Measurements from ENCODE around the gene AKNAD1.
"Not testable (repeated sequence)": the region's sequence is repeated elsewhere in the genome, so short reads cannot be mapped to it uniquely, and the experiment has no call there.

AKNAD1 gene, protein sequence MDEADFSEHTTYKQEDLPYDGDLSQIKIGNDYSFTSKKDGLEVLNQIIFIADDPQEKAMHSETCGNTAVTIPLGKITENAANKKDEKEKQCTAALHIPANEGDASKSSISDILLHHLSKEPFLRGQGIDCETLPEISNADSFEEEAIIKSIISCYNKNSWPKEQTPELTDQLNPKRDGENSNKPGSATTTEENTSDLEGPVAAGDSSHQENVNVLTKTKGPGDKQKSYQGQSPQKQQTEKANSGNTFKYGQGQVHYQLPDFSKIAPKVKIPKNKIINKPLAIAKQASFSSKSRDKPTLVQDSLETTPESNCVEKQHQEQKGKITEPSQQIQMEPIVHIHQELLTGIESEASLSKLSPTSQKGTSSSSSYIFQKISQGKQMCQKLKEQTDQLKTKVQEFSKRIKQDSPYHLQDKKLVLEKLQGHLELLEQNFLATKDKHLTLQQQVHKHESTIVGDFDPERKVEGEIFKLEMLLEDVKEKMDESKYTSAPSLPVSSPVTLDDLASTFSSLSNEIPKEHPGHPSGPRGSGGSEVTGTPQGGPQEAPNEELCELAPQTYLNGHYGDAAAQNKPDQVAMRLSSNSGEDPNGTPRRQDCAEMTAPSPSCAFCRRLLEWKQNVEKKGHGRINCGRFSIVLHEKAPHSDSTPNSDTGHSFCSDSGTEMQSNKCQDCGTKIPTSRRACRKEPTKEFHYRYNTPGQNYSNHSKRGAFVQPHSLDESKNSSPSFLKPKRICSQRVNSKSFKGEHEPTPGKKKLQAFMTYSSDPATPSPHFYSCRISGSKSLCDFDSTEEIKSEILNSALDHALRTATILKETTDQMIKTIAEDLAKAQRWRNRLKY

DNA sequence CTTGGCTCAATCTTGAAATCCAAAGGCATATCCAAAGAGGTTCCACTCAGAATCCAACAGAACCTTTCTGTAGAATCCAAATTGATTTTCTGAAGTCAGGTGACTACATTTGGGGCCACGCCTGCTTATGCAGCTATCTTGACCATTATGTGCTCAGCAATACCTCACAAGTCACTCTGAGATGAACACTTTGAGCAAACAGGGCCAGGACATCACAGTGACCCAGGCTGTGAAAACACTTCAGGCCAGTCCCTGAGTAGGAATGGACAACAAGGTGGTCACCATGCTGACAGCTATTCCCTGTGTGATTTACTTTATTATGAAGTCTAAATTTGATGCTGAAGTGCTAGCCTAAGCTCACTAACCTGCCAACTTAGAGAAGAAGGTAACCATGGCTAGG lies at the start of gene AKNAD1:
AKNAD1 (minus strand) TSS at position 101 of the 400 bp plus-strand sequence. CDS start 4,430 bp downstream, outside the sequence.
- no peak for DNase-seq

DNA sequence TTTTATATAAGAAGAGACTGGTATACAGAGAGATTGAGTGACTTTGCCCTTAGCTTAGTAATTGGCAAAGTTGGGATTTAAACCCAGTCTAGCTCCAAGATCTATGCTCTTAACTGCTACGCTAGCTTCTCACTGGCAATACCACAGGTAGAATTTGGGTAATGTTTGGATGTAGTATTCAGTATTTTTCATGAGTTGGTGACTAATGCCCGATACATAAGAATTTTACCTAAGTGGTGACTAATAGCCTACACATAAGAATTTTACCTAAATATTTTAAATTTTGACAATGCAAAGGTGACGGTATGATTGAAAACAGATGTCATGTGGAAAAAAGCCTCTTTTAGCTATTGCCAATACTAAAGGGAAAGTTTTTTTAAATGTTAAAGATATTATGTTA lies 44.2 kb upstream of the AKNAD1 start:
- DNase-seq = no peak

DNA sequence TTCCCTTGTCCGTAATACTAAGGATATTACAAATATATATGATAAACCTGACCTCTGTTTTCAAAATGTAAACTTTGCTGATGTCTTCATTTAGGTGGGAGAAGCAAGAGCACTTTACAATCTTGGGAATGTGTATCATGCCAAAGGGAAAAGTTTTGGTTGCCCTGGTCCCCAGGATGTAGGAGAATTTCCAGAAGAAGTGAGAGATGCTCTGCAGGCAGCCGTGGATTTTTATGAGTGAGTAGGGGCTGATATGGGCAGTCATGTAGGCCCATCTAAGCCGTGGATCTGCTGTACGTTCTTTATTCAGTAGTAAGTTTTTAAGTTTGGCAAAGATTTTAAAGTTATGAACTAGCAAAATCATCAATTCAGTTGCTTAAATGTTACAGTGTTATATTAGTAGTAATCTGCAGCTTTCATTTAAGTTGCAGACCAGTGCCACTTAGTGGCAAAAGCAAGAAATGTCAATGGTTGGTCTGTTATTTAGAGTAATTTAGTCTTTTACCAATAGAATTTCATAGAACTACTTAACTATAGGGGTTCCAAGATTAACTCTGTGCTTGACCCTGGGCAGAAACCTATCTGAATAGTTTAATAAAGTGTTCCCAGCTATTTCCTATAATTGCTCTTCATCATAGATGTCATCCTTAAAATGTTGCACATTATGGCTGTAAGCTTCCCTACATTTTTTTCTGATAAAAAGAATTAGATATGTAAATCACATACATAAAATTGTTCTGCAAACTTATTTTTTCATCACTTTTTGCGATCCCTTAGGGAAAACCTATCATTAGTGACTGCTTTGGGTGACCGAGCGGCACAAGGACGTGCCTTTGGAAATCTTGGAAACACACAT lies 41.2 kb upstream of the AKNAD1 start:
- DNase-seq = peak in 9 of 51 donors; percentile 1 to 51 (median 16)

DNA sequence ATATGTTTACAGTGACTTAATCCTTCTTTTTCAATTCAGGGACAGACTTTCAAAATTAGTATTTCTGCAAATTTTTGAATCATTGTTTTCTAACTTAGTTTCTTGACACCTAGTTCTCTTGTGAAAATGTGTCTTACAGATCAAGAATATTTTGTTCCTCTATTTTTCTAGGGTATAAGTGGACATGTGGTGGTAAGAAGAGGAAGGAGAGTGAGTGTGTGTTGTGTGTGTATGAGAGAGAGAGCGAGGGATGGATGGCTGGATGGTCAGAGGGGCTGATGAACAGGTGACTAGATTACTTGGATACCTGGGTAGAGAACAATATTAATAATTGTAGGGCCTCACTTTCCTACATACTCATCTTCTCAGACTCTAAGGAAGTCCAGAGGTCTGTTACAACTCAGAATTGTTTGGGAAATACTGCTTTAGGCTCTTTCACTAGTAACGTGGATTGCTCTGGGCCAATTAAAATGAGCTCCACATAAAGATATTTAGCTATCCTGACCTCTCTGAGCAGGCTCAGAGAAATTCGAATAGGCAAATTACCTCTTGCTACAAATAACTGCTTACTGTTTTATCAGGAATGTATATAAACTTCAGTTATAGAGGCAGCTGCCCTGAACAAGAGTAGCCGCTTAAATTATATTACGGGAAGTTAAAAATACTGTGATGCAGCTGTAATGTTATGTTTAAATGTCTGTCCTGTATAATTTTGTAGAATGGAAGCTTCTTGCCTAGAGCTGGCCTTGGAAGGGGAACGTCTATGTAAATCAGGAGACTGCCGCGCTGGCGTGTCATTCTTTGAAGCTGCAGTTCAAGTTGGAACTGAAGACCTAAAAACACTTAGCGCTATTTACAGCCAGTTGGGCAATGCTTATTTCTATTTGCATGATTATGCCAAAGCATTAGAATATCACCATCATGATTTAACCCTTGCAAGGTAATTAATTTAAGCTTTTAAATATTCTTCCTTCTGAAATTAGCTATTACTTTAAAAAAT lies 39.6 kb upstream of the AKNAD1 start:
- peak in 22 of 51 donors; percentile 3 to 52 (median 25) for DNase-seq

DNA sequence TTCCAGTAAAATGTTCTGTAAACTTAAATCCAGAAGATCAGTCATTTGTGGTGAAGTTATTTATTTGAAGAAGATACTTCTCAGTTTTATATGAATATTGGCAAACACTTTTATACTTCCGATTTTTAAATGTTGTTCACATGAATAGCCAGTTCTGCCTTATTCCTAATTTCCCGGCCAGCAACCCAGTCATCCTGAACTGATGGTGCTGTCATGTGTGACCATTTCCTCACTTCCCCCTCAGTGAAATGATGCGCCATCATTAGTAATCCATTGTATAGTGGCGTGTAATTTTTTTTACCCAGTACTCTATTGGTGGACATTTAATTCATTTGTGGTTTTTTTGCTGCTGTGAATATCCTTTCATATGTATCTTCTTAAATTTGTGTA lies 36.2 kb upstream of the AKNAD1 start:
- DNase-seq = no peak

DNA sequence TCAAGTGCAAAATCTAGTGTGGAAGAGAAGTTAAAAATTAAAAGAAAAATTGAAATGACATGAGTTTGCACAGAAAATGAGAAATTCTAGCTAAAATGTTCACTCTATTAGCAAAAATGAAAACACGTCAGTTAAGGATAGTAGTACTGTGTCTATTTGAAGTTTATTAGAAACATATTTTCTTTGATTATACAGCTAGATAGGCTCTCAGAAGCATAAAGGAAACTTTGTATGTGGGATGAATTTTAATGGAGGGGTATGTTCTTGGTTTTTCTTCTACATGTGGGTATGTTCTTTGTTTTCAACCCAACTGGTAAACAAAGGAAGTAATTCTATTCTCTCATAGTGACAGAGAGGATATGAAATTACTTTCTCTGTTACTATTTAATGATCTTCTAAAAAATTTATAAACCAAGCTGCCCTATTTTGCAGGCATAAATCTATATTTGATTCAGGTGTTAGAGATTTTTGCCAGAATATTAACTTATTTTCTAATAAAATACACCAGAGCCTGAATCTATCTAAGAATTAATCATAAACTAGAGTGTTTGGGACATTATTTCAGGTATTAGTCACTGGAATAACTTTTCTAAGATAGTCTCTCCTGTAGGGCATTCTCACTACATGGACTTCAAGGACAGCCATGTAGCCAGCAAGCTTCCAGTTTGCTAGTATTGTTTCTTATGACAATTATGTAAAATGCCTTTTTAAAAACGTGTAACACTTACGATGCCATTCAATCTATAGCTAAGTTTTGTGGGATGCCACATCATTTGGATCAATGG lies 35.7 kb upstream of the AKNAD1 start:
- DNase-seq = no peak

DNA sequence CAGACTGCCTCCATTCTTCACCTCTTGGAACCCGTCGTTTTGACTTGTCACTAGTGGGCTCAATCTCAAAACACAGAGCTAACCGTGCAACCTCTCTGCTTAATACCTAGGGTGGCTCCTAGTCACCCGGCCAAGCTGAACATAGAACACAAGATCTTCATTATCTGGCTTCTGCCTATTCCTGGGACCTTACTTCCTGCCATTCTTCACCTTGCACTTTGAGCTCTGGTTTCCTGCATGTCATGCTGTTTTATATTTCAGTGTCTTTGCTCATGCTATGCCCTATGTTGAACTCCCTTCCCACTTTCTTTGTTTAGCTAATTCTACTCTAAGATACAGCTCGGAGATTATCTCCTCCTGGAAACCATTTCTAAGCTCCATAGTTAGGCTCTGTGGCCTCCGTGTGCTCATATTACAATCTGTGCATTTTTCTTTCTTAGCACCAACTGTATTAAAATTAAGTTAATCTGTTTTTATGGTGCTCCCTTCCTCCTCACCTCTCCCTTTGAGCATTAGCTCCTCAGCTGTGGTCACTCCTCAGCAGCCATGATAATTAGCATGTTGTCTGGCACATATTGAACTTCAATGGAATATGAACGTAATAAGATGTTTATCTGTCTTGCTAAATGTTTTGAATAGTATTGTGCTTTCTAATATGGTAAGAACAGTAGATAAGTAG lies 33.0 kb upstream of the AKNAD1 start:
- no peak for DNase-seq

DNA sequence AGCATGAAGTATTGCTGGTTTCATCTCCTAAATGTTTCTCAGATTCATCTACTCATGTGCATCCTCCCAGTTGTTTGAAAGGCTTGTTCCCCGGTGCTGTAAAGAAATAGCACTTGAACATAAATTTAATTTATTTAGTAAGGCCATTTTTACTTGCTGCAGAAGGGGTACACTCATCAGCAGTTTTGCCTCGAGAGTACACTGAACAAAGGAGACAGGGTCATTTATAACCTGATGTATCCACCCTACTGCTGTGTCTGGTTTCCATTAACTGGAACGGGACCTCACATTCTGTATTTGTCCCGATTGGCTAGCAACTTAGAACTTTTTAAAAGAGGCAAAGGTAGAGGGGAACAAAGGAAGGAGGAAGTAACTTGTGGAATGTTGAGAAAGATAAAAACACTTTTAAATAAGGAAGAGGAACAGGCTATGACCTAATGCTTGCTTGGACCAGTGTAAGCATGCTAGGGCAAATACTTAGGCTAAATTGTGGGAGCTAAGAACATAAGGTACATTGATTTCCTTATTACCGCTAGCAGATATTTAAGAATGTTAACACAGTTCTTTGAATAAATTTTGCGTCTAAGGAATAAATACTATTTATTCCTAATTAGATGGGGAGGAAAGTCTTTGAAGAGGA lies 32.2 kb upstream of the AKNAD1 start:
- DNase-seq = not testable (repeated sequence)

DNA sequence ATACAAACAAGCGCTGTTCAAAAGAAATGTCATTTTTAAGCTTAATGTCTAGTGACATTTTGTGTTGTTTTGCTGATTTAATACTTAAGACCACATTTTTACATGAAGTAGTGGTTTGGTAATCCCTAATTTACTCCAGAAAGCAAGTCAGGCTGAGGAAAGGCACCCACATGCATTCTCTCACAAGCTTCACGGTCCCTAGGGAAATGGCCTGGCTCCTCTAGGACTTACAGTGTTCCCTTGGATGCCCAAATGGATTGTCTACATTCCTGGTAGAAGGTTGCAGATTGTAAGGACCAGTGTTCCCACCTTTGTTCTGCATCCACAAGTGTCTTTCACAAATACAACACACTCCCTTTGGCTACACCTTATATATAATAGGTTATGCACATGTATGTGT lies 29.4 kb upstream of the AKNAD1 start:
- no peak for DNase-seq

DNA sequence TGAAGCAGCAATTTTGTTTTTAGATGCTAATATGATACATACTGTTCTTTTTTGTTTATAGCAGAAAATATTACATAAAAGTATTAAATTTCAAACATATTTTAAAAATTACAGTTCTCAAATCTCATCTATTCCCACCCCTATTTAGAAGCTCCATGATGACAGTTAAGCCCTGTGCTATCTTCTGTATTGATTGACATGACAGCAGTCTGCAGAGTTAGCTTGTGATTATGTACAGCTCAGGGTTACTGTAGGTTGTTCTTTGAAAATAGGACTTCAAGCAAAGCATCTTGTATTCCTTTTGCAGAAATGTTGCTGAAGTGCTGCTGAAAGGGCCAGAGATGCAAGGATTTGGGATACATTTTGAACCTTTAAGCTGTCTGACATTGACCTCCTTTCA lies 28.1 kb upstream of the AKNAD1 start:
- DNase-seq = no peak

DNA sequence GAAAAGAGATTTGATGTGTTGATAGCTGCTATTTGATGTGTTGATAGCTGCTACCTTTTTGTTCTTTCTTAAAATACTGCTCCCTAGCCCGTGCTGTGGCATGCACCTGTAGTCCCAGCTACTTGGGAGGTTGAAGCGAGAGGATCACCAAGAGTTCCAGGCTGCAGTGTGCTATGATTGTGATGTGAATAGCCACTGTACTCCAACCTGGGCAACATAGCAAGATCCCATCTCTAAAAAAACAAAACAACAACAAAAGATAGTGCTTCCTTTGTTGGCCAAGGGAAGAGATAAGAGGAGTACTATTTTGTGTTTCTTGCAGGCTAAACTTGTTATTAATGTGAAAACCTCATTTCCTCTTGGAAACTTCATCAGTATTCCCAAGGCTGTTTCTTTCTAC lies 25.9 kb upstream of the AKNAD1 start:
- DNase-seq = no peak

DNA sequence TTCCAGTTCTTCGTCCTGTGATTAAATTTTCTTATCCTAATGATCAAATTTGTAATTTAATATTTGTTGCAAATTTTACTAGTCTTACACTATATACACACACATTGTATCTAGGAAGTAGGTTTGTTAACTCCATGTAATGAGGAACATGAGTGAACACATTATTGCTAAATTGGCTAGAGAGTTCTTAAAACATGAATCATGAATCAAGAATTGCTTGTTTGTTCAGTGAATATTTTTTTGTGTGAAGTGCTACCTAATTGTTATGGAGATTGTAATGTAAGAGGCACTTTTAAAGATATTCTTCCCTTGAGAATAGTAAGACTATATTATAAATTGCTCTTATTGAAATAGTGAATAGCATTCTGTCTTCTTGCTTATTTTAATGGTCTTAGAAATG lies 24.5 kb upstream of the AKNAD1 start:
- no peak for DNase-seq

DNA sequence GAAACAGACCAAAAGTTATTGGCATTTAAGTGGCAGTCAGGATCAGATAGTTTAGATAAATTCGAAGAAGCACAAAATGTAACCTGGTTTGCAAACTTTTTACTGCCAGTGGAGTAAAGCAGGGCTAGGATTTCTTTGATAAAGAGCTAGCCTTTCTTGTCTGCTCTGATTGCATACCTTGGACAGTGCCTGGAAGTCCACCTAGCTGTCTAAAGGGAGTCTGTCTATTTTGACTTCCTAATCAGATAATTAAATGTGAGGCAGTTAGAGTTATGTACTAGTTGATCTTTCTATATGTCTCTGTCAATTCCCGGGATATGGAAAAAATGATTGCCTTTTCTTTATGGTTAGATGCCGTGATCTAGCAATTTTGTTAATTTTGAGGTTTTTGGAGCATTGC lies 24.0 kb upstream of the AKNAD1 start:
- no peak for DNase-seq

DNA sequence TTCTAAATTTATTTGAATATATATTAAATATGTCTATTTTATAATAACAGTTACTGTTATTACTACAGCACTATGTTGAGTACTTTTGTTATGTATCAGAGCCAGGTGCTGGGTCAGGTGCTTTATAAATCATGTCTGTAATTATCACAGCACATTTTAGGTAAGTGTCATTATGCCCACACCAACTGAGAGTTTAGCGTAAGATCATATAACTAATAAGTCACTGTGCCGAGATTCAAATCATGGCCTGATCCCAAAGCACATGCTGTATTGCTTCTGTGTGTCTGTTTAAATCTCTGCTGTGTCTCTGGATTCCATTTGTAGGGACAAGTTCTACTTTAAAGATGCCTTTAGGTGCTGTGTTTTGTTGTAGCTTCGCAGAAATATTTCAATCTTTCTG lies 21.8 kb upstream of the AKNAD1 start:
- DNase-seq = no peak

DNA sequence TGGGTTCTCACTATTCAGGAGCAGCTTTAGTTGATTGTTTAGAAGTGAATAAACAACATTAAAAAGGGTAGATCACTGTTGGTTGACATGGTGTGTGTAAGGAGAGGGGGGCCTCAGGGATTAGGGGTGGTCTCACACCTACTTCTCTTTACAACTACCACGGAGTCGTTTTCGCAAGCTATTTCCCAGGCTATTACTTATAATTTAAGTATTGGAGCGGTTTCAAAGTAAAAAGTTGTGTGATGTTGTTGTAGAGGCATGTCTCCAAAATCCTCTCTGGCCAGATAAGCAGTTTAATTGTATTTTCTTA lies 21.2 kb upstream of the AKNAD1 start:
- peak in 1 of 51 donors; percentile 30 for DNase-seq

DNA sequence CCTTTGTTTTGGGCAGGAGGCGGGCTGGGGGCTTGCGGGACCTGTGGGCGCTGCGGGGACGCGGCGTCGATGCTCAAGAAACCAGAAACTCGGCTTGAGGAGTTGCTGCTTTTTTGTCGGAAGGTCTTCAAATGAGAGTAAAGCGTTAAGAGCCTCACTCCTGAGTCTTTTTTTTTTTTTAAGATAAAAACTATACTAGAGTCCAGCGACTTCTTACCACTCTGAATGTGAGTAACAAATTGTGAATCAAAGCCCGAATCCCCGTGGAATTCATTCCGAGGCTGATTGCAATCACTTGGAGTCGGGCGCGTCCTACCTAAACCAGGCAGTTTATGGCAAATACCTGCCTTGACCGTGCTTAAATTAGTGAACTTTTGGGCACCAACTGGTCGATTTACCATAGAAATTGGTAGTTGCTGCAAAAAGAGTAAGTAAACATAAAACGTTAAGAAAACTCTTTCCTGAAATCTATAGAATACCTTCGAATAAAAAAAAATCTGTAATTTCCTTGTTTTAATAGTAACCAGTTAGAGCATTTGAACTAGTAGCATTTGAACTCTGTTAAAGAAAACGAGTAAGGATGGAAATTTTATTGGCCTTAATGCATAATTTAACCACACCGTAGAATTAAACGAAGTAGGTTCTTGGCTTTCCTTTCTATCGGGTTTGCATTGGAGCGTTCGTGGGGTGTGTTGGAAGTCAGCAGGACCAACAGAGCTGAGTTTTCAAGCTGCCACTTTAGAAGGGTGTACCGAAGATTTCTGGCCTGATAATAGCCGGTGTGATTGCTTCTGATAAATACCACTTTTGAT lies 20.7 kb upstream of the AKNAD1 start:
- DNase-seq = peak in 8 of 51 donors; percentile 3 to 67 (median 25)

DNA sequence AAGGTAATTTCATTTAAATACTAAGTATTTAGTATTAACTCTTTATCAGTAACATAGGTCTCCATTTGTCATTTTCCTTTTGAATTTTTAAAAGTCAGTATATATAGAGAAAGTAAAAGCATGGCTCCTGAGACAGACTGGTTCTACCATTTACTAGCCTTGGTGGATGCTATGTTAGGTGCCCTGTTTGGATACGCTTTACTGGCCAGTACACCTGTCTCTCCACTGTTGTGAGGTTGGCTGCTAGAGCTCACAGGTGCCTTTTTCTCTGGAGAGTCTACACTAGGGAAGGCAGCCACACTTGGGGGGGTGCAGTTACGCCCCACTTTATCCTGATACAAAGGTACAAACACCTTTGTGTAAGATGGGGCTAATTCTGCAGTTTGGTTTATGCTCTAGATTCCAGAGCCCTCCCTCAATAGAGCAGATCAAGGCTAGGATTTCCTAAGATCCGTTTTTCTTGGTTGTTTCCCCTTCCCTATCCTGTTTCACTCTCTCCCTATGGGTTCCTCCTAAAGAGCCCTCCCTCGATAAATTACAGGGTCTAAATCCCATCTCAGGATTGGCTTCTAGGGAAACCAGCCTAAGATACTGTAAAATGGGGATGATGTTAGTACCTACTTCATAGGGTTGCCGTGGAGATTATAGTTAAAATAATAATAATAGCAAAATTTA lies 14.3 kb upstream of the AKNAD1 start:
- DNase-seq = no peak

All from hypothalamus (tissue), 51 donors.